HG03378 (cell line): ENCODE measurements around the gene DUOXA1.
A peak's percentile ranks its signal among the peaks of the same experiment; 100 is the strongest.

Experiments
- ATAC-seq: cut with Tn5 transposase; IDR thresholded peaks from one replicate; pipeline ENCODE4 v1.9.1; 2021; ENCODE audit warnings: mild to moderate bottlenecking, moderate library complexity; ENCODE audit not compliant: unreplicated experiment

DUOXA1 gene

DNA sequence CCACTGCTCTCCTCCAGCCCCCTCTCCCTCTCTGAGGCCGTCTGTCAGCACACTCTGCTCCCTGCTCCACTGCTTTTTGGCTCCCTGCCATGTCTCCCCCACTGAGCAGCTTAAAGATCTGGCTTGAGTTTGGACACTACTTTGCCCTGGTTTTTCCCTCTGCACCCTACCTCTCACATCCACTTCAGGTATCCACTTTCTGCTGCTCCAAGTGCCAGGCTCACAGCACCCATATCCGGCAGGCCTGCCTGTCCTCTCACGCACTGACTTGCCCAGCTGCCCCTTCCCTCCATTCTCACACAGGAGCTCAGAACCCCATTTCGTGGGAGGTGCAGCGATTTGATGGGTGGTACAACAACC is 3.9 kb upstream of the DUOXA1 start:
- no peak for ATAC-seq

DNA sequence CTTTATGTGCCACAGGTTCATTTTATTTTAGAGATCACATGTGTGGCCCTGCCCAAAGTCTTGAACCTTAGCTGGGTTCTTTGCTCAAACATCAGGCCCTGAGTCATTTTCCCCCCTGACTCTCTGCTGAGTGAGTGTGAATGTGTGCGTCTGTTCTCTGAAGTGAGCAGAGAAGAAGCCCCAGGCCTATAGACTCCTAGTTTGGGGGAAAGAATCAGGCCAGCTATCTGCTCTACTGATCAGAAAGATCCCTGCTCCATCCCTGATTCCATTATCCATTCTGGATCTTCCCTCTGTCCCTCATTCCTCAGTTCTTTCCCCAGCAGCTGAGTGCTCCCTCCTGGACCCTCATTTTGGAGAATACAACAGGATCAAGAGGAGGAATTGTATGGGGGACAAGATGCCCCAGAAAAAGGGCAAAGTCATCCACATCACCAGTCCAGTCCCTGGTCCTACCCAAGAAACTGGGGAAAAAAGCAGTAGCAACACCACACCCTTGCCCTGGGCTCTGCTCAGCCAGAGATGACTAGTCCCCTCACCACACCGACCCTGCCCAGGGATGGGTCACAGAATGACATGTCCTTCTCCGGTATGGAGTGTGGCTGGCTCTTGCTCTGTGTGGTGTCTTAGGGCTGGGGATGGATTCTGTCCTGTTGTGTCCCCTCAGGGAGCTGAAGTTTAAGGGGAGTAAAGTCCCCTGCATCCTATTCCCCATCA is 3.3 kb upstream of the DUOXA1 start:
- no peak for ATAC-seq

DNA sequence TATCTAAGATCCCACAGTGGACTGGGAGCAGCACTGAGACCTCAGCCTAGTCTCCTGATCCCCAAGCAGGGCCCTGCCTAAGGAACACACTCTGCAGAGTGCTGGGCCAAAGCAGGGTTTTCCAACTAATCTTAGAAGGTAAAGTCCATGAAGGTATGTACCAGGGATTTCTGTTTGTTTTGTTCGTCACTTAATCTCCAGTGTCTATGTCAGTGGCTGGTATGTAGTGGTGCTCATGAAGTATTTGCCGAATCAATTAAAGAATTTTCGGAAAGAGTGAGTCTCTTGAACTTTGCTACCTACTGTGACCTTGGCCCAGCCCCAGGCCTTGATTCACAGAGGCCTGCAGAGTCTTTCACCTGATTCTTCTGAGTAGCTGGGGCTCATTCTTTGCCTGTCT is 1.8 kb upstream of the DUOXA1 start:
- no peak for ATAC-seq

DNA sequence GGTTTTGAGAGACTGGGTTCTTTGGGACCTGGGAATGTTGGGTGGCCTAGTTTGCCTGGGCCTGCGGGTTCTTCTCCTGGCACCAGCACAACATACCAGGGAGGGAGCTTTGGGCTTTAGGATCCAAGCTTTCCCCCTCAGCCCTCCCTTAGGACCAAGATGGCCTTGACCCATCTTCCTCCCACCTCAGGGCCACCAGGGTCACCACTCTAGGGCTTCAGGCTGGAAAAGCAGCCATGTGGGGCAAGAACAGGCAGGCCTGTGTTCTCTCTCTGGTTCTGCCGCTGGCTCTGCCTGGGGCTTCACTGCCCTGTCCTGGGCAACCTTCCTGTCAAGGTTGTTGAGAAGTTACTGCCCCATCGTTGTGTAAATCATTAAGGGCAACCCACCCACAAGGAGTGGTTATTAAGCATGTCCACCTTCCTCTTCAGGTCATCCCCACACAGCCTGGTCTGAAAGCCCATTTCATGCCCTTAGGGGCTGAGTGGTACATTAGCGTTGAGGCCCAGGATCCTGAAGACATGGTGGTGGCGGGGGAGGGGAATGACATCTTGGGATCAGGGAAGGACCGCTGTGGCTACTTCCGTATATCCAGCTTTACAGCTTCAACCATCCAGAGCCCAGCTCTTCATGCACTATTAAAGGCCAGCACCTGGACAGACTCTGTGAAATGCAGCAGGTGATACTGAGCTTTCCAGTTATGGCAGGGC is 767 bp upstream of the DUOXA1 start:
- ATAC-seq = no peak

DNA sequence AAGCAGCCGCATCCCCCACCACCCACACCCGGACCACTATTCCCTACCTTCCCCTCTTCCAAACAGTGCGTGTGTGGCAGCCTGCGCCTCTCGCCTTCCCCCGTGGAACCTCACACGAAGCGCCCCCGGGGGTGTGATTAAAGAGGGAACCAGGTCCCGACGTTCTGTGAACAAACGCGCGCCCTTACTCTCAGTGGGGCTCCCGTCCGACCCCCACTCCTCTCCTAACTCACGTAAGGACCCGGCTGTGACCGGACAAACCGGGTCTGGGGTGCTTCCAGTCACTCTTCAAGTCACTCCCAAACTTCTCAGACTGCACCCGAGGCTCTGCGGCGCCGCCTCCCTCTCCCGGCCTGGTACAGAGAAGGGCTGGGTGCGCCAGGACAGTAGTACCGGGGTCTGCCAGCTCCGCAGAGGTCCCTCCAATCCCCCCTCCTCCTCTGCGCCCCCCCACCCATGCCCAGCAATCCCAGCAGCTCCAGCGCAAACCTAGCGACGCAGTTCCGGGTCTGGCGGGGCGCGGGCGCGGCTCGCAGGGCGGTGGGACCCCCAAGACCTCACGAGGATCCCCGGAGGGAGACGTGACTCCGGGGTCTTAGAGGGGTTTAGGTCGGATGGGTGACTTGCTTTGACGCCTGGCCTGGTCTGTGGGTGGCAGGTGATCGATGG is 574 bp downstream of the DUOXA1 start:
- ATAC-seq = no peak

DNA sequence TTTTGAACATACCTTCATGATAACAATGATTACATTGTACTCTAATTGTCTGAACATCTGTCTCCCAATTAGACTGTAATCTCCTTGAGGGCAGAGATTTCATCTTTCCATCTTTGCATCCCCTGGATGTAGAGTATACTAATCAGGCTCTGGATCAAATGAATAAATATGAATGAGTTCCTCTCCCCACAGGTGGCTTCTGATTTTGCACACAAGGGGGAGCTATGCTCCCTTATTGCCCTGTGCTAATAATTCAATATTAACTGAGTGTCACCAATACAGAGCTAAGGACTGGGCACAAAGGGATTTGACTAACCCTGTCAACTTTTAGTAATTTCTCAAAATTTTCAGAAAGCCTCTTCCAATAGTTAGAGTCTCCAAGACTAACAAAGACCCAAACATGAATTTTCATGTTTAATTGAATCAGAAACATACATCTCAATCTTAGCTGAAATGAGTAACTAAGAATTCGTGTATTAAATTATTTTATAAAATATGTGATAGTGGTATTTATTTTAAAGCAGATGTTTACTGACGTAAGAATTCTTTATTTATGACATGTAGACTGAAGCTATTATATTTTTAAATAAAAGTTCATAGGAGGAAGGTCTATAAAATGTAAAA is 3.0 kb downstream of the DUOXA1 start:
- ATAC-seq = no peak

DNA sequence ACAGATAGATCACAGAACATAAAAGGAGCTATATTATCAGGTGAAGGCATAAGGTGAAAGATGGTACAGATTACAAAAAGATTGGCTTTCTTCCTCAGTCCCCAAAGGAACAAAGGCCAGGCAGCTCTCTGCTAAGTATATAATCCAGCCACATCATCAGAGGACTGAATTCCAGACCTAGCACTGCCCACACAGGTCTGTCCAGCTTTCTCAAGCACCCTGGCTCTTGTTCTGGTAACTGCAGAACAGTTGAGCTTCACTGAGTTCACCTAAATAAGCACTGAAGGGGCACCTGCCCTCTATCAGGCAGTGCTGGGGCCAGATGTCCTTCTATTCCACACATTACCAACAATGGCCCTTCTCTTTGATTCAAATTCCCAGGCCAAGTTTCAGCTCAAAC is 6.3 kb downstream of the DUOXA1 start:
- no peak for ATAC-seq

DNA sequence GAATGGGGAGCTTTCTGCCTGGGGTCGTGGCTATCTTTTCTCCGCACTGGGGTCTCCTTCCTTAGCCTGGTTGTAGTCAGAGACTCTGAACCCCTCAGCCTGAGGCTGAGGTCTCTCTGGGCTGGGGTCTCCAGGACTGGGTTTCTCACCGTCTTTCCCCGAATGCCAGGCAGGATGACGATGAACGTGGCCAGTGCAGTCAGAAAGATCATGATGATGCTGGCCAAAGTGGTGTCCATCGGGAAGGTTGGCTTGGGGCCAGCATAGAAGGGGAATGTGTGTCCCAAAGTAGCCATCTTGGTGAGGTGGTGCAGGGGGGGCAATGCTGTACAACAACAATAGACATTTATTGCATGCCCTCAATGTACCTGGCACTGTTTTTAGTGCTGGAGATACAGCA is 7.0 kb downstream of the DUOXA1 start:
- no peak for ATAC-seq

DNA sequence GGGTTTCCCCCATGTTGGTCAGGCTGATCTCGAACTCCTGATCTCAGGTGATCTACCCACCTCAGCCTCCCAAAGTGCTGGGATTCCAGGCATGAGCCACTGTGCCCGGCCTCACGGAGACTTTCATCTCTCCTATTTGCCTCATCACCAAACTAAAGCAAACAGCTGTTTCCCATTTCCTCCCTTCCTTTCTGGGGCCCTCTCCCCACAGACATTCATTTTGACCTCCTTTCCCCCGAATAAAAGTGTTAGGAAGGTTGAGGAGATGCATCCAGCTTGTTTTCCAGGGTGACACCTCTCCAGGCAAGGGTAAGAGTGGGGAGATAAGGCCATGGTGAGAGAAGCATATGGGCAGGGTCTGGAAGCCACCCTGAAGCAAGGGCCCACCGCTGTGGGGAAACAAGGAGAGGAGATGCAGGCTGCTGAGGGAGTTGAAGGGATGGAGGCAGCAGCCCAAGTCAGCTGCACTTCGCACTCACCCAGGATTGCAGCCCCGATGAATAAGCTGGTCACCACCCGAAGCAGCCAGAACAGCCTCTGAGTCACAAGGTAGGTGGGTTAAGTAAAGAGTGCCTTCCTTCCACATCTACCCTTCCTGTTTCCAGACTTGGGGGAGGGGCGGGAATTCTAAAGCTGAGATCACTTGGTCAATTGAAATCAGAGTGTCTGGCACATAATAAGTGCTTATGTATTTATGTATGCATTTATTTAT is 7.8 kb downstream of the DUOXA1 start:
- no peak for ATAC-seq

DNA sequence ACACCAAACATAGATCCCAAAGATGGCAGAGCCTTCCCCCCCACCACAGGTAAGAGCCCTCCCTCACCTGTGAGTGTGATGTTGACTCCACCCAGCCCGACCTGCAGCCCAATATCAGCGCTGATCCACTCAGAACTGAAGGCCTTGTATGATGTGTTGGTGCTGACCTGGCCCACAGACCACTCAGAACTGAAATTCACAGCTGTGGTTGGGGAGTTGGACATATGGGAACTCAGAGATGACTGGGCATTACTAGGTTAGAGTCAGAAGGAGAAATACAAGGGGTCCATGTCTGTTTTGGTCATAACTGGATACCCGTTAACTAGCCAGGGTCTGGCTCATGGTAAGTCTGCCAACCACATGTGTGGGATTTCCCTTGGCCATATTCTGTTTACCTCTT is 8.7 kb downstream of the DUOXA1 start:
- no peak for ATAC-seq

DNA sequence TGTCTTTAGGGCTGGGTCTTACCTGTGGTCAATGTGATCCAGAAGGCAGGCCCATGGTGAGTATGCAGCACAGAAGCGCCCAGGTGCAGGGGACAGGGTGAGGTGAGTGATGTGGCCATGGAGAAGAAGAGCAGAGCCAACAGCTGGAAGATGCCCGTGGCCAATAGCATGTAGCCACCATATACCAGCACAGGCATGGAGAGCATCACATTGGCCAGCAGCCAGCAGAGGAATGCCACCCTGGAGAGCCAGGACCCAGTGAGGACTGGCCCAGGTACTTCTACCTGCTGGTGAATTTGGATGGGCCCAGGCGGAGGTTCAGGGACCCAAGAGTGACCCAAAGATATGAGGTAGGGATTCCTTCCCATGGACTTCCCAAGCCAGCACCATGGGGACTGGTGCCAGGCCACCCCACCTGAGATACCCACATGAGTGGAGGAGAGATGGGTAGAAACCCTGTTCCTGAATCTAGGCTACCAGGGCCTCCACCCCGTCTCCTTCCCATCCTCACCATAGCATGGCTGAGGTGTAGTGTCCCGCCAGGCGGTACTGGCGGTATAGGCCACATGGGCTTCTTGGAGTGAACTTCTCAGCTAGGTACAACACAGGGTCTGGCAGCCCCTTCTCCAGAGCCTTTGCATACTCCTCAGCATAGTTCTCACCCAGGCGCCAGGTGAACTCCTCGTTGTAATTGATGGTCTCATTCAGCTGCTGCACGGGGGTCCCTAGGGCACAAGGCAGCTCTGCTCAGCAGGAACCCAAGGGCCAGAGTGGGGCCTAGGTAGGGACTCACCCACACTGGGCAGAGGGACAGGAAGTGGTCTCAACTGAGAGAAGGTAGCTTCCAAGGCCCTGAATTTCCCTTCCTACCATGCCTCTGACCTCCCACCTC is 9.4 kb downstream of the DUOXA1 start:
- no peak for ATAC-seq

DNA sequence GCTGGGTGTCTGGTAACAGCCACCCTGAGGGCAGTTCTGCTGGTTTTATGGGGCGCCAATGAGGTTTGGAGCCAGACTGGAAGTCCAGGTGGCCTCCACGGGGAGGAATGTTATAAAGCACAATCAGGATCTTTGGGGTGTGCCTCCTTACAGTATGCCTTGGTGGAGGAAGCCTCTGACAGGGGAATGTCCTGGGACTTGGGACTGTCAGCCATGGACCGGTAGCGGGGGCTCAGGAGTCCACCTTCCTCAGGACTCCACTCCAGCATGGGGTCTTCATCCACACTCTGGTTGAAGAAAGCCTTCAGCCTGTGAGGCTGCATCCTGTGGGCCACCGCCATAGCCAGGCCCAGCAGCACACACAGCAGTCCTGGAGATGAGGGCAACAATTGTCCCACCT is 10.7 kb downstream of the DUOXA1 start:
- no peak for ATAC-seq

DNA sequence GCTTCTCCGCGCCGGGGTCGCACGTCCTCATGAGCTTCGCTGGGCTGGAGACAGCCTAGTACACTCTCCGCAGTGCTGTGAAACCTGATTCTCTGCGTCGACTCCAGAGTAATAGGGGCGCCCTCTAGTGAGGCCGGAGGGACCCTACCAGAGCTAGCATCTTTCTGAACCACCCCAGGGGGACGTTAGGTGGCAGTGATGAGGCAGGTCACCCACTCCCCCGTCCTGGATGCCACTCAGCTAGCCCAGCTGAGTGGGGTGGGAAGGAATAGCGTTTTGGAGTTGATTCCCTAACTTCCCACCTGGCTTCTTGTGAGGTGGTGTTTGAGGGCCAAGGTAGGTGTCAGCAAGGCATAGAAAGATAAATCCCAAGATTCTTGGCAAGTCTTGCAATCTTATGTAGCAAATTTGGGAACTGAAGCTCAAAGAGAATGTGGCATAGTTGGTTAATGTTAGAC is 11.5 kb downstream of the DUOXA1 start:
- peak; percentile 93 for ATAC-seq

DNA sequence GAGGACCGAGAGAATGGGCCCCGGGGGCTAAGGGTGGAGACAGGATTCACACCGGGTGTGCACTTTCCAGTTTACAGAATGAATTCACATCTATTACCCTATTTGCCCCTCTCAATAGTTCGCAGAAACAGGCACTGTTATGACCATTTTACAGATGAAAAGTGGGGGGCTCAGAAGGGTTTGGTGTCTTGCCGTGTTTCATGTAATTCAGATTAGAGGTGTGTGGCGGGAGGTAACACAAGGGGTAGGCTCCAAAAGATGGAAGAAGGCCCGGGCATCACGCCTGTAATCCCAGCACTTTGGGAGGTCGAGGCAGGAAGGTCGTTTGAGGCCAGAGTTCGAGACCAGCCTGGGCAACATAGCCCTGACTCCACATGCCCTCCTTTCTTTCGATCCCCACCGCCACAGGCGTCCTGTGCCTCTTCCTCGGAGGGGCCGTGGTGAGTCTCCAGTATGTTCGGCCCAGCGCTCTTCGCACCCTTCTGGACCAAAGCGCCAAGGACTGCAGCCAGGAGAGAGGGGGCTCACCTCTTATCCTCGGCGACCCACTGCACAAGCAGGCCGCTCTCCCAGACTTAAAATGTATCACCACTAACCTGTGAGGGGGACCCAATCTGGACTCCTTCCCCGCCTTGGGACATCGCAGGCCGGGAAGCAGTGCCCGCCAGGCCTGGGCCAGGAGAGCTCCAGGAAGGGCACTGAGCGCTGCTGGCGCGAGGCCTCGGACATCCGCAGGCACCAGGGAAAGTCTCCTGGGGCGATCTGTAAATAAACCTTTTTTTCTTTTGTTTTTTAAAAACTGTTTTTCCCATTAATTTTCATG is 12.2 kb downstream of the DUOXA1 start:
- peak; percentile 10 for ATAC-seq

DNA sequence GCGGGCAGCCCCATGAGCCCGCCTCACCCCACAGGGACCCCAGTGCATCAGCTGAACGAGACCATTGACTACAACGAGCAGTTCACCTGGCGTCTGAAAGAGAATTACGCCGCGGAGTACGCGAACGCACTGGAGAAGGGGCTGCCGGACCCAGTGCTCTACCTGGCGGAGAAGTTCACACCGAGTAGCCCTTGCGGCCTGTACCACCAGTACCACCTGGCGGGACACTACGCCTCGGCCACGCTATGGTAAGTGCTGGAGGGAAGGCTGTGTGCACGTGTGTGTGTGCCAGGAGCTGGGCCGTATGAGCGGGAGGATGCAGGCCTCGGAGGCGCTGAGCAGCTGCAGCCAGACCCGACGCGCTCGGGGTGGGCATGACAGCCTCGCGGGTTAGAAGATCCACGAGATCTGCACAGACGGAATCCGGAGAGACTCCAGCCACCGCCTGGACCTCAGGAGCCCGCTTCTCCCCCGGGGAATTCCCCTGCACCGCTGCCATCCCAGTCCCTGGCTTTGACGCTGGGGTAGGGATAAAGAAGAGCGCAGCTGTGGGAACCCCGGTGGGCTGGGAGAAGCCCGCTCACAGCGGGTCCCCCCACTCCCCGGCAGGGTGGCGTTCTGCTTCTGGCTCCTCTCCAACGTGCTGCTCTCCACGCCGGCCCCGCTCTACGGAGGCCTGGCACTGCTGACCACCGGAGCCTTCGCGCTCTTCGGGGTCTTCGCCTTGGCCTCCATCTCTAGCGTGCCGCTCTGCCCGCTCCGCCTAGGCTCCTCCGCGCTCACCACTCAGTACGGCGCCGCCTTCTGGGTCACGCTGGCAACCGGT is 13.0 kb downstream of the DUOXA1 start:
- no peak for ATAC-seq

DNA sequence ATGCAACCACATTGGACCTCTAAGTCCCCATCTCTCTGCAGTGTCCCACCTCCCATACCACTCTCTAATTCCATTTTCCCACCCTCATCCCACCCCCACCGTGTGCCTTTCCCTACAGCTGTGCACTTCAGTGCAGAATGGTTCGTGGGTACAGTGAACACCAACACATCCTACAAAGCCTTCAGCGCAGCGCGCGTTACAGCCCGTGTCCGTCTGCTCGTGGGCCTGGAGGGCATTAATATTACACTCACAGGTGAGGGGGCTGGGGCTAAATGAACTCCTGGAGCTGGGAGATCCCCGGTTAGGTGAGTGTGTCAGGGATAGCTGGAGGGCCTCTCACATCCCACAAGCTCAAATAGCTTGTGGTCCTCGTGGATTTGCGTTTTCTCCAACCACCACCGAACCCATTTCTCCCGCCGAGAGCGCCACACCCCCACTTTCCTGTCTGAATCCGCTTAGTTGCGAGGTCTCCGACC is 13.6 kb downstream of the DUOXA1 start:
- no peak for ATAC-seq

DNA sequence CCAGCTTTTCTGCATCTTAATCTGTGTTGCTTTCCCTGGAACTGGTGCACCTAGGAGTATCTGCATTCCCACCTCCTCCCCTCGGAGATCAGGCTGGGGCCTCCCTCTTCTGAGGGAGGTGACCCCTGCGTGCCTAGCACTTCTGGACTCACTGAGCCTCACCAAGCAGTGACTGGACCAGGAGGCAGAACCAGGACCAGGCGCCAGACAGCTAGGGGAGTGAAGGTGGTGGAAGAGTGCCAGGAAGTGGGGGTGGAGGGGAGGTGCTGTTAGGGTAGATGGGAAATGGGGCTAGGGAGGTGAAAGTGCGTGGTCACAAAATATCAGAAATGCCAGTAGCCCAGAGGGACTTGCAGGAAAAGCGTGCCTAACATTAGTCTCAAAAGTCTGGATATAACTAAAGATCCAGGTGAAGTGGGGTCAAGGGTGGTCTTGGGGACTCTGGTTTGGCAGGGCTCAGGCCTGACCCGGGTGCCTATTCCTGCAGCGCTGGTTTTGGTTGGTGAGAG is 14.3 kb downstream of the DUOXA1 start:
- ATAC-seq = no peak

DNA sequence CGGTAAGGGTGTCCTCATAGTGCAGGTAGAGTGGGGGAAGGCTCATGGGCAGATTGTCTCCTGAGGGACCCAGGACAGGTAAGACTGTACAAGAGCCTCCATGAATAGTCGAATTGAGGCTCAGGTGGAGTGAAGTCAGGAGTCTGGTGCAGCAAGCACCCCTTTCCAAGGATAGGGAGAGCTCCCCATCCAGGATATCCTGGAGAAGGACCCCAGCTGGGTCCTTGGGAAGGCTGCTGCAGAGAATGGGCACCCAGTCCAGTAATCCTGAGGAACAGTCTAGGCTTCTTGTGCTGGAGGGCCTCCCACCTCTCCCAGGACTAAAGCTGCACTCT is 15.0 kb downstream of the DUOXA1 start:
- no peak for ATAC-seq
